IMR-90 (cell line): ENCODE data around the gene PAQR7. TPM values are rescaled to one million over a fixed set of nuclear protein-coding genes. Genes with fewer than 3 reads are reported as not detected.

Experiments used
- ATAC-seq: fragments of 200-7000 bp; cut with Tn5 transposase; 2 replicates; pipeline ENCODE4 v1.9.1; 2020; ENCODE audit warnings: low read depth, mild to moderate bottlenecking, moderate library complexity
- BruUV-seq: library from RNA; stranded (reverse); fragments of 400-500 nt; replicated peaks from 2 replicates; lab custom pipeline; 2021; lab: Mats Ljungman, UMichigan
- CTCF ChIA-PET: fragments of 300-600 bp; formaldehyde crosslinking; extraction: SDS; loops from one replicate; lab custom pipeline; 2021; ENCODE audit warnings: antibody characterized with exemption; lab: Yijun Ruan, JAX
- POLR2A ChIA-PET: fragments of 300-600 bp; sonication (Branson Sonifier 250); formaldehyde crosslinking; loops from one replicate; lab custom pipeline; 2022; ENCODE audit warnings: antibody characterized with exemption; ENCODE audit not compliant: unreplicated experiment; lab: Charles Lee
- DNase-seq: peaks from one replicate; pipeline ENCODE4 v3.0.0; 2013
- H2AFZ ChIP-seq: replicated peaks from 2 replicates; pipeline ENCODE3; 2013; ENCODE audit warnings: low read length, mild to moderate bottlenecking; ENCODE audit not compliant: poor library complexity
- H2AK5ac ChIP-seq: 2 replicates; pipeline ENCODE4 v1.6.1; 2013; ENCODE audit warnings: low read depth, low read length, inconsistent platforms
- H2AK9ac ChIP-seq: replicated peaks from 2 replicates; pipeline ENCODE3; 2013; ENCODE audit warnings: mild to moderate bottlenecking, low read depth, low read length, moderate library complexity; ENCODE audit not compliant: poor library complexity
- H2BK120ac ChIP-seq: 2 replicates; pipeline ENCODE4 v1.6.1; 2013; ENCODE audit warnings: low read depth, low read length, inconsistent platforms
- H2BK15ac ChIP-seq: 3 replicates; pipeline ENCODE4 v1.6.1; 2013; ENCODE audit warnings: low read depth, low read length, inconsistent platforms
- H2BK20ac ChIP-seq: 2 replicates; pipeline ENCODE4 v1.6.1; 2013; ENCODE audit warnings: low read depth, mild to moderate bottlenecking, inconsistent platforms, low read length, moderate library complexity
- H2BK5ac ChIP-seq: 2 replicates; pipeline ENCODE4 v1.6.1; 2013; ENCODE audit warnings: mild to moderate bottlenecking, low read depth, low read length, inconsistent platforms; ENCODE audit not compliant: poor library complexity, severe bottlenecking
- H3K14ac ChIP-seq: replicated peaks from 2 replicates; pipeline ENCODE4 v1.6.1; 2013; ENCODE audit warnings: low read depth, low read length, inconsistent platforms
- H3K18ac ChIP-seq: 2 replicates; pipeline ENCODE4 v1.6.1; 2013; ENCODE audit warnings: low read depth, low read length, control low read depth
- H3K23ac ChIP-seq: 2 replicates; pipeline ENCODE4 v1.6.1; 2013; ENCODE audit warnings: low read depth, low read length, inconsistent platforms
- H3K27ac ChIP-seq: 2 replicates; pipeline ENCODE4 v1.5.1; 2013; ENCODE audit warnings: mild to moderate bottlenecking, control low read depth, low read length; ENCODE audit not compliant: insufficient read depth
- H3K27me3 ChIP-seq: 2 replicates; pipeline ENCODE4 v1.6.1; 2013; ENCODE audit warnings: low read length; ENCODE audit not compliant: control insufficient read depth, insufficient read depth
- H3K36me3 ChIP-seq: 2 replicates; pipeline ENCODE4 v1.6.1; 2013; ENCODE audit warnings: low read length, mixed read lengths; ENCODE audit not compliant: control insufficient read depth, insufficient read depth
- H3K4ac ChIP-seq: 2 replicates; pipeline ENCODE4 v1.6.1; 2013; ENCODE audit warnings: low read depth, low read length, inconsistent platforms
- H3K4me1 ChIP-seq: 2 replicates; pipeline ENCODE4 v1.6.1; 2013; ENCODE audit warnings: low read length, mixed read lengths; ENCODE audit not compliant: control insufficient read depth, insufficient read depth
- H3K4me2 ChIP-seq: 2 replicates; pipeline ENCODE4 v1.6.1; 2013; ENCODE audit warnings: low read depth, mild to moderate bottlenecking, control low read depth, low read length, moderate library complexity
- H3K4me3 ChIP-seq: 2 replicates; pipeline ENCODE4 v1.5.1; 2013; ENCODE audit warnings: low read depth, mild to moderate bottlenecking, control low read depth, low read length, moderate library complexity; ENCODE audit not compliant: insufficient read depth
- H3K56ac ChIP-seq: 2 replicates; pipeline ENCODE4 v1.6.1; 2013; ENCODE audit warnings: low read length, inconsistent platforms; ENCODE audit not compliant: insufficient read depth; ENCODE audit errors: extremely low read depth
- H3K79me1 ChIP-seq, 2 experiments: 2 replicates each; pipeline ENCODE4 v1.6.1; 2013; ENCODE audit warnings: low read length in 2 of 2, inconsistent platforms in 1 of 2, low read depth in 1 of 2
- H3K9ac ChIP-seq: 2 replicates; pipeline ENCODE4 v1.6.1; 2013; ENCODE audit warnings: low read depth, low read length, control low read depth
- H3K9me1 ChIP-seq: 2 replicates; pipeline ENCODE4 v1.6.1; 2013; ENCODE audit warnings: low read length, inconsistent platforms; ENCODE audit not compliant: insufficient read depth
- H3K9me3 ChIP-seq: 2 replicates; pipeline ENCODE4 v1.6.1; 2013; ENCODE audit warnings: low read length; ENCODE audit not compliant: control insufficient read depth, insufficient read depth
- H4K20me1 ChIP-seq: 2 replicates; pipeline ENCODE4 v1.6.1; 2013; ENCODE audit warnings: low read length, inconsistent platforms; ENCODE audit not compliant: insufficient read depth
- H4K5ac ChIP-seq: 2 replicates; pipeline ENCODE4 v1.6.1; 2013; ENCODE audit warnings: mild to moderate bottlenecking, low read depth, low read length, control low read depth
- H4K8ac ChIP-seq, 2 experiments: 2 replicates each; pipeline ENCODE4 v1.6.1; 2013; ENCODE audit warnings: low read depth in 2 of 2, low read length in 2 of 2, control low read depth in 1 of 2, inconsistent platforms in 1 of 2
- H4K91ac ChIP-seq: 2 replicates; pipeline ENCODE4 v1.6.1; 2013; ENCODE audit warnings: low read depth, low read length, inconsistent platforms; ENCODE audit not compliant: insufficient read depth
- ELK1 ChIP-seq: fragments of 150-350 bp; IDR thresholded peaks from 2 replicates; pipeline ENCODE4 v1.6.1; 2016; ENCODE audit warnings: low read depth, mild to moderate bottlenecking, low read length, moderate library complexity, borderline replicate concordance
- MAFK ChIP-seq: IDR thresholded peaks from 2 replicates; pipeline ENCODE4 v1.6.1; 2012; ENCODE audit warnings: low read depth, low read length, improper control_type of control experiment
- WGBS, 2 experiments: methylation state at CpG; one replicate each; pipeline versions ENCODE4 v1.1.5 to v1.1.7; 2013; ENCODE audit warnings: missing lambda C conversion rate in 2 of 2; ENCODE audit not compliant: insufficient read length in 1 of 2; ENCODE audit errors: extremely low coverage in 2 of 2; 5-methylcytosine and 5-hydroxymethylcytosine counted together
- dilution Hi-C: fragments of 300-500 bp; cut with HindIII; formaldehyde crosslinking; loops from one replicate; pipeline ENCODE4 v1.14.3; 2018; ENCODE audit warnings: low sequenced_read_pairs; ENCODE audit not compliant: unreplicated experiment
- in situ Hi-C: fragments of 300-500 bp; cut with MboI; formaldehyde crosslinking; loops from 3 replicates; pipeline ENCODE4 v1.14.3; 2019; ENCODE audit warnings: low sequenced_read_pairs, inconsistent platforms, mixed read lengths
- intact Hi-C: fragments of 100-400 bp; cut with micrococcal nuclease; formaldehyde crosslinking; loops from 2 replicates; pipeline ENCODE4 v1.10.0; 2022
- polyA plus RNA-seq, 3 experiments: library from polyadenylated mRNA; depleted of rRNA; stranded (reverse); fragments of >200 nt; gene quantifications; 2 replicates each; pipeline ENCODE4 v1.2.3, GENCODE V29; 2012; ENCODE audit warnings: low replicate concordance in 1 of 3
- total RNA-seq: library from RNA; depleted of rRNA; stranded (reverse); fragments of >200 nt; gene quantifications from 2 replicates; pipeline ENCODE4 v1.2.3, GENCODE V29; 2012

PAQR7 gene
- total and polyA plus RNA-seq, 2 of the 4 experiments (the other 2 are of a cell fraction), result 9.0 to 12.9 TPM

GRCh38 chr1:25907601-25908000 is 32.1 kb upstream of the PAQR7 start:
- Histone ChIP-seq H3K18ac (no peak overlapping the region), H3K9me3 (no peaks in the 10 kb centered on the region), H2BK15ac (0 out of 3 replicates have a peak overlapping the region, but pooled peaks have one; percentile 6), H3K23ac (no peak overlapping the region), H3K14ac (no peak overlapping the region), H3K56ac (no peak overlapping the region), H2BK120ac (no peak overlapping the region), H3K9ac (no peak overlapping the region), H2AK9ac (no peak overlapping the region), H2AK5ac (no peak overlapping the region; the same call in 1 of the 2 replicates), H4K5ac (no peak overlapping the region), H3K36me3 (peaks cover 1% of the 10 kb centered on the region), H4K91ac (no peak overlapping the region), H2BK5ac (no peak overlapping the region), H4K20me1 (peaks cover 7% of the 10 kb centered on the region; the same call in 1 of the 2 replicates), H3K9me1 (peaks cover 16% of the 10 kb centered on the region), H3K4me3 (no peak overlapping the region), H2AFZ (no peak overlapping the region), H3K27ac (no peak overlapping the region), H4K8ac (no peak overlapping the region; a peak in 1 of 4 replicates), H3K79me1 (peaks cover 2 to 10% of the 10 kb centered on the region in 2 experiments; a peak in 3 of 4 replicates), H3K4ac (no peak overlapping the region), H2BK20ac (no peak overlapping the region), H3K27me3 (no peaks in the 10 kb centered on the region), H3K4me1 (peaks cover 8% of the 10 kb centered on the region), H3K4me2 (no peak overlapping the region)
- no peak for TF ChIP-seq ELK1
- TF ChIP-seq MAFK, result peak; percentile 37; the same call in 1 of the 2 replicates
- 94% methylated on average over 2 of the region's 6 CpGs; no CpG with 5 or more reads in 1 of the 2 experiments for WGBS, 2 experiments
- in situ Hi-C loops, result no loop called here
- ATAC-seq, result no peak
- intact Hi-C loops, result no loop called here
- dilution Hi-C loops, result no loop called here
- ChIA-PET POLR2A (no interaction called here), CTCF (no interaction called here)
- DNase-seq, result no peak
- no TSS peak for BruUV-seq
